GM19438 (cell line): ENCODE data around the gene GOLPH3L.
"Not testable (repeated sequence)": the region's sequence is repeated elsewhere in the genome, so short reads cannot be mapped to it uniquely, and the experiment has no call there.

ENCODE experiments used
- ATAC-seq: cut with Tn5 transposase; IDR thresholded peaks from one replicate; pipeline ENCODE4 v1.9.1; 2021; ENCODE audit warnings: low read depth; ENCODE audit not compliant: unreplicated experiment

GOLPH3L gene

GRCh38 chr1:150661156-150661555 lies 35.8 kb downstream of the GOLPH3L start:
- no peak for ATAC-seq

GRCh38 chr1:150660584-150660983 lies 36.4 kb downstream of the GOLPH3L start:
- ATAC-seq = no peak

GRCh38 chr1:150657064-150657463 lies 39.9 kb downstream of the GOLPH3L start:
- not testable (repeated sequence) for ATAC-seq

GRCh38 chr1:150654635-150655034 lies 42.3 kb downstream of the GOLPH3L start:
- ATAC-seq = not testable (repeated sequence)

GRCh38 chr1:150650193-150650592 lies 46.8 kb downstream of the GOLPH3L start:
- ATAC-seq = no peak

GRCh38 chr1:150649441-150650075 lies 47.4 kb downstream of the GOLPH3L start:
- no peak for ATAC-seq

GRCh38 chr1:150642296-150642695 lies 54.7 kb downstream of the GOLPH3L start:
- ATAC-seq = no peak

GRCh38 chr1:150641126-150641815 lies 55.7 kb downstream of the GOLPH3L start:
- not testable (repeated sequence) for ATAC-seq

- not testable (repeated sequence) for ATAC-seq
Observed at GRCh38 chr1:150638430-150638829, 58.5 kb downstream of the GOLPH3L start.

GRCh38 chr1:150634839-150635622 lies 61.9 kb downstream of the GOLPH3L start:
- not testable (repeated sequence) for ATAC-seq

GRCh38 chr1:150629115-150629928 lies 67.6 kb downstream of the GOLPH3L start, which contains the start of gene ENSA:
TSS of gene ENSA (minus strand) at chr1:150629612. CDS start at chr1:150629470, 142 bp downstream.
- peak; percentile 96 for ATAC-seq

- ATAC-seq = no peak
Observed at GRCh38 chr1:150628766-150629114, 68.2 kb downstream of the GOLPH3L start.

- no peak for ATAC-seq
Observed at GRCh38 chr1:150627826-150628410, 69.0 kb downstream of the GOLPH3L start.

- no peak for ATAC-seq
Observed at GRCh38 chr1:150626150-150626549, 70.8 kb downstream of the GOLPH3L start.

- not testable (repeated sequence) for ATAC-seq
Observed at GRCh38 chr1:150624546-150624945, 72.4 kb downstream of the GOLPH3L start.

- not testable (repeated sequence) for ATAC-seq
Observed at GRCh38 chr1:150624134-150624533, 72.8 kb downstream of the GOLPH3L start.

- no peak for ATAC-seq
Observed at GRCh38 chr1:150622303-150622975, 74.5 kb downstream of the GOLPH3L start.

- no peak for ATAC-seq
Observed at GRCh38 chr1:150621497-150622302, 75.3 kb downstream of the GOLPH3L start.

- ATAC-seq = no peak
Observed at GRCh38 chr1:150620919-150621318, 76.0 kb downstream of the GOLPH3L start.
